ENCODE data around the gene CLCN4.

The CLCN4 gene

GRCh38 chrX:10156199-10157031 lies at the start of gene CLCN4:
Gene CLCN4 (plus strand): TSS chrX:10156975. CDS start chrX:10185033, 28,058 bp downstream.
- DNase-seq, result no peak

GRCh38 chrX:10107483-10107882 lies 49.3 kb upstream of the CLCN4 start:
- DNase-seq, result no peak

DNA sequence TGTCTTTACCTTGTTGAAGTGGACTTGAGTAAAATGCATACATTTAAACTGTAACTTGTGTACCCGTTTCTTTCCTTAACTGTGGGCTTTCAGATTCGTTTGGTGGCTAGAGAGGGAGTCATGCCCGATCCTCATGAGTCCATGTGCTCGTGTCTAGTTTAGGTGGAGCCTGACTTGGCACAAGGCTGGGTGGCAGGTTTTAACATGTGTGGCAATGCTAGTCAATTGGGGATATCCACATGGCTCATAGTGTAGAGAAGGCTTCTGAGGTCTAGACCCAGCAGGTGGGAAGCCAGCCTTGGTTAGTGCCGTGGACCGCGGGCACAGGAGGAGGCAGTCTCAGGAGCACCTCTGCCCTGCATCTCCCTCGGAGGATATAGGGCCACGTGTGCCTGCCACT lies 48.5 kb upstream of the CLCN4 start:
- DNase-seq, result no peak

DNA sequence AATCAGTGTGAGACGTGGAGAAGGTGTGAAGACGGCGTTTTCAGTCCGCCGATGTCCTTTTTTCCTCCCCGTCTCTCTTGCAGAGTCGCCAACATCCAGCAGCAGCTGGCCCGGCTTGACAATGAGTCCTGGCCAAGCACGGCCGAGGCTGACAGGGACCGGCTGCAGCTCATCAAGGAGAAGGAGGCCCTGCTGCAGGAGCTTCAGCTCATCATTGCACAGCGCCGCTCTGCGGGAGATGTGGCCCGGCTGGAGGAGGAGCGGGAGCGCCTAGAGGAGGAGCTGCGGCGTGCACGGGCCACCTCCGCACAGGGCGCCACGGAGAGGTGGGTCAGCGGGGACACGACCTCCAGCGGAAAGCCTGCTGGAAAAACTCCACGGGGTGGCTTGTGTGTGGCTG lies 47.1 kb upstream of the CLCN4 start:
- DNase-seq, result no peak

- no peak for DNase-seq
These were observed 46.3 kb upstream of the CLCN4 start for GRCh38 chrX:10110316-10110935.

- DNase-seq, result peak; percentile 55
These were observed 45.8 kb upstream of the CLCN4 start for GRCh38 chrX:10110984-10111363.

- peak; percentile 61 for DNase-seq
These were observed 45.2 kb upstream of the CLCN4 start for GRCh38 chrX:10111364-10112148.

DNA sequence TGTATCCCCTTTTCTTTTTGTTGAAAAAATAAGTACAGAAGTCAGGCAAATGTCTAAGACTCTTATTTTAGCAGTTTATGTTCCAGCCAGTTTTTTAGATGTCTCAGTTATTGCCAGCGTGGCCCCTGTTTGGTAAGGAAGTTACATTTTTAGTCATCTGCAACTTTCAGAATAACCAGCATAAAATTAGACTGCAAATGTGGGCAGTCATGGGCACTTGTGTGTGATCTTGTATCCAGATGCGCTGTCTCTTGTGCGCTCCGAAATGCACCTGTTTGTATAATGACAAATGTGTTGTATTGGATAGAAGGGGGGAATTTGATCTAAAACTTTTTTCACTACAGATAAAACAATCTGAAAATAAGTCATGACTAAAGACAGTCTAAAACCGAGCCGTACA lies 44.3 kb upstream of the CLCN4 start:
- no peak for DNase-seq

GRCh38 chrX:10115082-10115481 lies 41.7 kb upstream of the CLCN4 start:
- DNase-seq, result no peak

GRCh38 chrX:10117301-10117700 lies 39.5 kb upstream of the CLCN4 start:
- no peak for DNase-seq

DNA sequence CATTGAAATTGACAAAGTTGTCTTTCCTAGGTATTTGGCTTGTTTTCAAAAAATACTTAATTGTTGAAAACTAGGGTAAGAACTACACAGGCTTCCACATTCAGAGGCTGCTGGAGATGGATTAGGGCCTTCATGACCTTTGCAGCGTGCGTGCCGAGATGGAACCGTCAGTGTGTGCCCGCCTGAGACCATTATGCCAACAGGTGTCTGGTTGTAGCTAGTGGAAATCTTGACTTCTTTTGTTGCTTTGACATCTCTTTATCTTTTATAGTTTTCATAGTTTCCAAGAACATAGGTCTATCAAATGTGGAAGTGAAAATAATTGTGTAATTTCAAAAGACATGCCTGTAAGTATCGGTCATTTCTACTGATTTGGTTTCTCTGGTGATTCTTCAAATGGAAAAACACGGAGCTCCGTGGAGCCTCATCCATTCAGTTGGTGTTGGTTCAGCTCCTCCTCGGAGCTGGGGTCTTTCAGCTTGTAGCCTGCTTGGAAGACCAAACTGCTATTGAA lies 38.9 kb upstream of the CLCN4 start:
- DNase-seq, result no peak

DNA sequence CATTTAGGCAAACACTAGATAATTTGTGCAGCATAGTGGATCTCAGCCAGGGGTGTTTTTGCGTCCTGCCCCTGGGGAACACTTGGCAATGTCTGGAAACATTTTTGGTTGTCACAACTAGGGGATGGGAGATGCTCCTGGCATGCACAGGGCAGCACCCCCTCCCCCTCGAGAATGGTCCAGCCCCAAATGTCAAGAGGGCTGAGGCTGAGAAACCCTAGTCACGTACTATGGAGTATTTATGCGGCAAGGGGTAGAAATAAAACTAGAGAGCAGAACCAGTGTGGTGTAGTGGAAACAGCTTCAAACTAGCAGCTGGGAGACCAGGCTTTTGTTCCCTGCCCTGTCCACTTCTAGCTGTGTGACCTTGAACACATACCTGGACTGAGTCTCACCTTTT lies 38.2 kb upstream of the CLCN4 start:
- DNase-seq, result no peak

- DNase-seq, result peak; percentile 62
These were observed 37.3 kb upstream of the CLCN4 start for GRCh38 chrX:10119399-10119990.

GRCh38 chrX:10120331-10120730 lies 36.4 kb upstream of the CLCN4 start:
- DNase-seq, result no peak

DNA sequence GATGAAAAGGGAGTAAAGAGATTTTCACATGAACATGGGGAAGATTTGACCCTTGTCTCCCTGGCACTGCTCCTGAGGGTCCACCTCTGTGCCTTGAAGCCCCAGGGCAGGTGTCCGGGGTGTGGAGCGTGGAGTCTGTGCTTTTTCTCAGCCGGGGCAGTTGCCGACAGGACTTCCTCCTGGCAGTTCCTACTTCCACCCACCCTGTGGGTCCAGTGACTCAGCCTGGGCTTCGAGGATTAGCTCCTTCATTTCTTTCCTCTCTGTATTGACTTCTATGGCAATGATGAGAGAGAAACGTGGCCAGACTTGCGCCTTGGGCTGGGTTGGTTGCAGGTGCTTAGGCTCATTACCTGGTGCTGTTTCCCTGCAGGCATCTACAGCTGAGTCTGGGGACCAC lies 35.9 kb upstream of the CLCN4 start:
- no peak for DNase-seq

GRCh38 chrX:10121787-10122186 lies 35.0 kb upstream of the CLCN4 start:
- no peak for DNase-seq

DNA sequence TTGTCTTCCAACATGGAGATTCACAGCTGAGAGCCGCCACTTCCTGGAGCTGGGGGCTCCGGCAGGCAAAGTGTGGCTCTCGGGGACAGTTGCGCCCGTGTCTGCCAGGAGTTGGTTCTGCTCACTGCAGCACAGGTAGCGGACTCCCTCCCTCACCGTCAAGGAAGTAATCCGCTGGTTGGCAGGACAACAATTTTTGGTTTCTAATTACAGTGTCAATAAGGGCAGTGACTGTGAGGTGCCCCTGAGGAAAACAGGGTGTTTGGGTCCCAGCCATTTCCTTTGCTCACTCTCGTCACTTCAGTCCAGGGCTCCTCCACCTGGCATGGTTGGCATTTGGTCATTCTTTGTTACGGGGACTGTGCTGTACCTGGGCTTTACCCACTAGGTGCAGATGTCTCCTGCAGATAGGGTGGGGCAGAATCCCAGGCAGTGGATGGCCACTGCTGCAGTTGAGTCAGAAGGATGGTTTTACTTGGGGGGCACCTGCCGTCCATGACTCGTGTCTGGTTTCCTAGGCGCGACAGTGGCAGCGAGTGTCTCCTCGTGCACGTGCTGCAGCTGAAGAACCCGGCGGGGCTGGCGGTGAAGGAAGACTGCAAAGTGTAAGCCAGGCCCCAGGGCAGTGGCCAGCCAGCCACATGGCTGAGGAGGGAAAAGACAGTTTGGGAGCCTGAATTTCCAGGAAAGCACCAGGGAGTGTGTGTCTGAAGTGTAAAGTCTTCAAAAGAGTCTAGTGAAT lies 32.1 kb upstream of the CLCN4 start:
- DNase-seq, result no peak

DNA sequence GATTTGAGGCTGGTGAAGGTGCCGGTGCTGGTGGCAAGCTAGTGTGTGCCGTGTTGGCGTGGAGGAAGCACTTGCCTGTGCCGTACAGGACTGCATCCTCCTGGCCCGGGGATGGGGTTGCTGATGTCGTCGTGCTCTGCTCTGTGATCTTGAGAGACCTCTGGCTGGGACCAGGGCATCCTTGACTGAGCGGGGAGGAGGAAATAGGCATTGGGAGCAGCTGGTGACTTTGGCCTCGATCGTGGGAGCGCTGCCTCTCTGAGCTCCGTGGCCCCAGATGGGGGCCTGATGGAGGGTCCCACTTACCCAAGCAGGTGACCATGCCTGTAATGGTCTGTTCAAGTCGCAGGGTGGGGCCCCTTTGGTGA lies 31.5 kb upstream of the CLCN4 start:
- DNase-seq, result no peak

DNA sequence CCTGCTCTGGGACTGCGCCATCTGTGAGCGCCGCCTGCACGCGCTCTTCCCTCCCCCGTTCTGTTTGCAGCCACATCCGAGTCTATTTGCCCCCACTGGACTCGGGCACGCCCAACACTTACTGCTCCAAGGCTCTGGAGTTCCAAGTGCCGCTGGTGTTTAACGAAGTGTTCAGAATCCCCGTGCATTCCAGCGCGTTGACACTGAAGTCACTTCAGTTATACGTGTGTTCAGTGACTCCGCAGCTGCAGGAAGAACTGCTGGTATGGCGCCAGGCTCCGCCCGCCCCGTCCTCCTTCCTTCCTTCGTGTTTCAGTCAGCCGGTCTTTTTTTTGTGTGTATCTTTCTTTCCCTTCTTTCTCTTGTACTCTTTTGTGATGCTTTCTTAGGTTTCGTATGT lies 30.7 kb upstream of the CLCN4 start:
- no peak for DNase-seq

GRCh38 chrX:10126834-10127233 lies 29.9 kb upstream of the CLCN4 start:
- DNase-seq, result no peak

DNA sequence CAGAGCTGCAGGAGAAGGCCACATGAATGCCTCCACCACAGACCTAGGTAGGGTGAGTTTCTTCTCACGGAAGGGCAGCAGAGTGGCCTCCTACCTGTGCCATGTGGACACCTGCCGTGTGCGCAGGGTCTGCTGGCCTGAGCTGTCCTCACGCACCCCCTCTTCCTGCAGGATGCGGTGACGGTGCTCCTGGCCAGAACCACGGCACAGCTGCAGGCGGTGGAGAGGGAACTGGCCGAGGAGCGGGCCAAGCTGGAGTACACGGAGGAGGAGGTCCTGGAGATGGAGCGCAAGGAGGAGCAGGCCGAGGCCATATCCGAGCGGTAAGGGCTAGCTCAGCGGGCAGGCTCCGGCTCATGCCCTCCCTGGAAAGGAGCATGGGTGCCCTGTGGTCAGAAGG lies 28.4 kb upstream of the CLCN4 start:
- DNase-seq, result no peak

GRCh38 chrX:10129229-10129628 lies 27.5 kb upstream of the CLCN4 start:
- no peak for DNase-seq

DNA sequence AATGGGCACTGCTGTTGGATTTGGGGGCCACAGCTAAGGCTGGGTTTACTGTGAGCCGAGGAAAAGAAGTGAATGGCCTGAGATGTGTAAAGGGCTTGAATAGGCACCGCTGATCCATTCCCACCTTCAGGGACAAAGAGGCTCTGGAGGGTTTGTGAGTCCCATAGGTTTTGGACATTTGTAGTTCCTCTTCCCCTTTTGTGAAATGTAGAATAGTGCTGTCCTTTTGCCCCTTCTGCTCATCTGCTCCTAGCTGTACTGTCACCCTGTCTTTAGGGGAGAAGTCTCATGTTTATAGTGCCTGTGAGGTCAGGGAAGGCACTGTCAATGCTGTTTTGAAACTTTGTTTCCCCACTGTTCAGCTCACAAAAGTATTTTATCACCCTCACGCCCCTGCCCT lies 26.4 kb upstream of the CLCN4 start:
- no peak for DNase-seq
